CD4-positive, alpha-beta T cell (primary cell): ENCODE data around the gene KLHDC2. TPM values are rescaled to one million over a fixed set of nuclear protein-coding genes. Genes with fewer than 3 reads are reported as not detected.
"Not testable (repeated sequence)": the region's sequence is repeated elsewhere in the genome, so short reads cannot be mapped to it uniquely, and the experiment has no call there.

Experiments used
- ATAC-seq: fragments of 200-7000 bp; cut with Tn5 transposase; one replicate; pipeline ENCODE4 v1.10.0; 2022; ENCODE audit warnings: mild to moderate bottlenecking; ENCODE audit not compliant: poor library complexity
- CTCF ChIA-PET: fragments of 350-600 bp; sonication (Branson Sonifier 250); formaldehyde crosslinking; loops from one replicate; lab custom pipeline; 2021; ENCODE audit warnings: antibody characterized with exemption, inconsistent platforms; lab: Charles Lee
- POLR2A ChIA-PET: fragments of 350-600 bp; sonication (Branson Sonifier 250); formaldehyde crosslinking; loops from one replicate; lab custom pipeline; 2021; ENCODE audit warnings: antibody characterized with exemption, inconsistent platforms; lab: Charles Lee
- DNase-seq, 14 experiments: peaks; one replicate each; pipeline ENCODE4 v3.0.0-alpha.2; 2013 to 2020; ENCODE audit warnings: mixed read lengths in 2 of 14
- H3K27ac ChIP-seq, 2 donors: one replicate each; pipeline versions ENCODE4 v1.5.1 to v1.7.0; 2013; ENCODE audit warnings: low read length in 2 of 2, low read depth in 1 of 2, mild to moderate bottlenecking in 1 of 2
- H3K27me3 ChIP-seq, 2 experiments: 1 replicate in 1 of 2; 2 replicates in 1 of 2; pipeline versions ENCODE4 v1.6.1 to v1.7.0; 2013; ENCODE audit warnings: low read length in 2 of 2, control low read depth in 1 of 2, mild to moderate bottlenecking in 1 of 2, moderate library complexity in 1 of 2; ENCODE audit not compliant: insufficient read depth in 2 of 2, control insufficient read depth in 1 of 2
- H3K36me3 ChIP-seq: one replicate; pipeline ENCODE4 v1.6.1; 2013; ENCODE audit warnings: low read length, control low read depth; ENCODE audit not compliant: insufficient read depth
- H3K4me1 ChIP-seq: one replicate; pipeline ENCODE4 v1.6.1; 2013; ENCODE audit warnings: low read length, control low read depth; ENCODE audit not compliant: insufficient read depth
- H3K4me3 ChIP-seq: one replicate; pipeline ENCODE4 v1.5.1; 2013; ENCODE audit warnings: mild to moderate bottlenecking, low read length, moderate library complexity
- H3K9me3 ChIP-seq, 2 experiments: 1 replicate in 1 of 2; 2 replicates in 1 of 2; pipeline versions ENCODE4 v1.6.1 to v1.7.0; 2013; ENCODE audit warnings: low read length in 2 of 2, mild to moderate bottlenecking in 2 of 2, control low read depth in 1 of 2, moderate library complexity in 1 of 2; ENCODE audit not compliant: control insufficient read depth in 1 of 2, insufficient read depth in 1 of 2
- H3K27ac Mint-ChIP-seq: one replicate; pipeline ENCODE4 v1.8.0; 2020; ENCODE audit warnings: mixed read lengths
- H3K27me3 Mint-ChIP-seq: one replicate; pipeline ENCODE4 v1.8.0; 2021; ENCODE audit warnings: mixed read lengths
- H3K36me3 Mint-ChIP-seq: one replicate; pipeline ENCODE4 v1.8.0; 2021; ENCODE audit warnings: low read depth, mixed read lengths
- H3K4me1 Mint-ChIP-seq: one replicate; pipeline ENCODE4 v1.8.0; 2021; ENCODE audit warnings: low read depth, mixed read lengths
- H3K4me3 Mint-ChIP-seq: one replicate; pipeline ENCODE4 v1.8.0; 2020; ENCODE audit warnings: mild to moderate bottlenecking, mixed read lengths
- H3K9me3 Mint-ChIP-seq: one replicate; pipeline ENCODE4 v1.8.0; 2020; ENCODE audit warnings: mixed read lengths
- intact Hi-C, 2 experiments: fragments of 100-400 bp; cut with DNase I in 1 of 2; cut with micrococcal nuclease in 1 of 2; formaldehyde crosslinking; loops; one replicate each; pipeline versions ENCODE4 v1.15.1 to v1.9.0; 2023 to 2025; cut with DNase I, micrococcal nuclease
- total RNA-seq, 174 experiments: library from RNA in 2 of 174; stranded (reverse) in 2 of 174; gene quantifications; one replicate each; pipeline ENCODE4 v1.2.3 and lab custom pipeline; 2021 to 2026
- TF ChIP-seq, protein P1 (sequence below): fragments of 200-600 bp; IDR thresholded peaks from one replicate; pipeline ENCODE4 v1.8.0; 2022; ENCODE audit warnings: antibody characterized with exemption, mild to moderate bottlenecking

KLHDC2 gene
- total RNA-seq, 2 experiments from 2014 or later = 142 to 143 TPM

DNA sequence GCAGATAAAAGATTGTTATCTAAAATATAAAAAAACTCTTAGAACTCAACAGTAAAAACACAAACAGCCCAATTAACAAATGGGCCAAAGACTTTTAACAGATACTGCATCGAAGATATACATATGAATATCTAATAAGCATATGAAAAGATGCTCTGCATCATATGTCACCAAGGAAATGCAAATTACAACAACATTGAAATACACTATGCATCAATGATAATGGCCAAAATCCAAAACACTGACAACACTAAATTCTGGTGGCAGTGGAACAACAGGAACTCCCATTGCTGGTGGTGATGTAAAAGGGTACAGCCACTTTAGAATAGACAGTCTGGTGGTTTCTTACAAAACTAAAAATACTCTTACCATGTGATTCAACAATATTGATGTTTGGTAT is 40.8 kb downstream of the KLHDC2 start:
- H3K27ac ChIP-seq = no peak overlapping the region
- no peak overlapping the region for H3K4me3 Mint-ChIP-seq
- TF ChIP-seq, protein P1, sequence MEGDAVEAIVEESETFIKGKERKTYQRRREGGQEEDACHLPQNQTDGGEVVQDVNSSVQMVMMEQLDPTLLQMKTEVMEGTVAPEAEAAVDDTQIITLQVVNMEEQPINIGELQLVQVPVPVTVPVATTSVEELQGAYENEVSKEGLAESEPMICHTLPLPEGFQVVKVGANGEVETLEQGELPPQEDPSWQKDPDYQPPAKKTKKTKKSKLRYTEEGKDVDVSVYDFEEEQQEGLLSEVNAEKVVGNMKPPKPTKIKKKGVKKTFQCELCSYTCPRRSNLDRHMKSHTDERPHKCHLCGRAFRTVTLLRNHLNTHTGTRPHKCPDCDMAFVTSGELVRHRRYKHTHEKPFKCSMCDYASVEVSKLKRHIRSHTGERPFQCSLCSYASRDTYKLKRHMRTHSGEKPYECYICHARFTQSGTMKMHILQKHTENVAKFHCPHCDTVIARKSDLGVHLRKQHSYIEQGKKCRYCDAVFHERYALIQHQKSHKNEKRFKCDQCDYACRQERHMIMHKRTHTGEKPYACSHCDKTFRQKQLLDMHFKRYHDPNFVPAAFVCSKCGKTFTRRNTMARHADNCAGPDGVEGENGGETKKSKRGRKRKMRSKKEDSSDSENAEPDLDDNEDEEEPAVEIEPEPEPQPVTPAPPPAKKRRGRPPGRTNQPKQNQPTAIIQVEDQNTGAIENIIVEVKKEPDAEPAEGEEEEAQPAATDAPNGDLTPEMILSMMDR = no peak
- intact Hi-C loops = no loop called here
- ChIA-PET POLR2A (no interaction called here), CTCF (no interaction called here)
- H3K27me3 Mint-ChIP-seq = no peaks in the 10 kb centered on the region
- H3K27me3 ChIP-seq = no peaks in the 10 kb centered on the region
- peaks cover 7% of the 10 kb centered on the region for H3K4me1 Mint-ChIP-seq
- DNase-seq (no peak), ATAC-seq (no peak)
- no peak overlapping the region for H3K4me3 ChIP-seq
- no peaks in the 10 kb centered on the region for H3K9me3 Mint-ChIP-seq
- no peaks in the 10 kb centered on the region for H3K9me3 ChIP-seq
- H3K36me3 ChIP-seq = peaks cover 70% of the 10 kb centered on the region
- no peaks in the 10 kb centered on the region for H3K4me1 ChIP-seq
- peaks cover 82% of the 10 kb centered on the region for H3K36me3 Mint-ChIP-seq
- peak overlapping the region; percentile 56 for H3K27ac Mint-ChIP-seq

DNA sequence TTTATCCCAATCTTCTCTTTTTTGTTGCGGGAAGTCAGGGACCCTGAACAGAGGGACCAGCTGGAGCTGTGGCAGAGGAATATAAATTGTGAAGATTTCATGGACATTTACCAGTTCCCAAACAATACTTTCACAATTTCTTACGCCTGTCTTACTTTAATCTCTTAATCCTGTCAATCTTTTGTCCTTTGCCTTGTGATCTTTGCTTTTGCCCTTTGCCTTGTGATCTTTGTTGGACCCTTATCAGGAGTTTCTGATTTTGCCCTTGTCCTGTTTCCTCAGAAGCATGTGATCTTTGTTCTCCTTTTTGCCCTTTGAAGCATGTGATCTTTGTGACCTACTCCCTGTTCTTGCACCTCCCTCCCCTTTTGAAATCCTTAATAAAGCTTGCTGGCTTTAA is 48.2 kb downstream of the KLHDC2 start:
- H3K9me3 Mint-ChIP-seq, H3K4me3 Mint-ChIP-seq, H3K27me3 ChIP-seq, ATAC-seq, H3K4me3 ChIP-seq, H3K27ac Mint-ChIP-seq, POLR2A ChIA-PET, H3K4me1 Mint-ChIP-seq, H3K4me1 ChIP-seq, intact Hi-C loops, DNase-seq, H3K27me3 Mint-ChIP-seq, H3K9me3 ChIP-seq, H3K27ac ChIP-seq: not testable (repeated sequence)
- peaks cover 94% of the 10 kb centered on the region for H3K36me3 Mint-ChIP-seq
- H3K36me3 ChIP-seq = peaks cover 79% of the 10 kb centered on the region
- CTCF ChIA-PET = interaction anchor here (1.6 kb wide), 1 partner anchor 13 kb away, joined by 3 read pairs; no protein-coding TSS in a partner anchor

DNA sequence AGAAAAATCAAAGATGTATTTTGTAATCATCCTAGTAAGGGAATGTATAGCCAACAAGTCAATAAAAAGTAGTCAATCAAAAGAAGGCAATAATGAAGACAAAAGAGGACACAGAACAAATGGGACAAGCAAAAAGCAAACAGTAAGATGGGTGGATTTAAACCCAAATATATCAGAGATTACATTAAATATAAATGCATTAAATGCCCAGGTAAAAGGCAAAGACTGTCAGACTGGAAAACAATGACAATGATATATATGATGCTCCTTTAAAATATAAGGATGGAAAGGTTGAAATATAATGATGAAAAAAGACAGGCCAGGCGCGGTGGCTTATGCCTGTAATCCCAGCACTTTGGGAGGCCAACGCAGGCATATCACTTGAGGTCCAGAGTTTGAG is 48.9 kb downstream of the KLHDC2 start:
- H3K9me3 Mint-ChIP-seq = peaks cover 5% of the 10 kb centered on the region
- H3K36me3 Mint-ChIP-seq = peaks cover 86% of the 10 kb centered on the region
- CTCF ChIA-PET = no interaction called here
- Histone ChIP-seq H3K27me3 (no peaks in the 10 kb centered on the region), H3K27ac (no peak overlapping the region), H3K4me1 (no peaks in the 10 kb centered on the region), H3K4me3 (no peak overlapping the region), H3K36me3 (peaks cover 72% of the 10 kb centered on the region), H3K9me3 (peaks cover 3 to 5% of the 10 kb centered on the region in 2 experiments)
- ATAC-seq (no peak), DNase-seq (no peak)
- H3K27ac Mint-ChIP-seq = no peak overlapping the region
- TF ChIP-seq, protein P1 = no peak
- POLR2A ChIA-PET = interaction anchor here (0.9 to 1.6 kb wide), 2 partner anchors 11 to 48 kb away, joined by 3 read pairs; no protein-coding TSS in a partner anchor
- H3K4me3 Mint-ChIP-seq = no peak overlapping the region
- no peaks in the 10 kb centered on the region for H3K27me3 Mint-ChIP-seq
- no peaks in the 10 kb centered on the region for H3K4me1 Mint-ChIP-seq
- intact Hi-C loops = no loop called here

DNA sequence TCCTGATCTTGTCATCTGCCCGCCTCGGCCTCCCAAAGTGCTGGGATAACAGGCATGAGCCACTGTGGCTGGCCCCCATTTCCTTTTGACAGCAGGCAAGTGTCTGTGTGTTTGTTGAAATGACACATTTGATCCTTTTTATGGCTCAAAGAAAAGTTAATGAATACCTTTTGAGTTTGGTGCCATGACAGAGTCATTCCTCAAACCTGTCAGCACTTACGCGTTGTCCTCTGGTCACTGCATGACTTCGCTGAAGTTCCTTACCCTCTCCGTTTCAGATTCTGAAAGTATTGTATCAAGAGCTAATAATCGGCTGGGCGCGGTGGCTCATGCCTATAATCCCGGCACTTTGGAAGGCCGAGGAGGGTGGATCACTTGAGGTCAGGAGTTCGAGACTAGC is 52.2 kb downstream of the KLHDC2 start:
- POLR2A ChIA-PET = interaction anchor here (1.0 kb wide), 1 partner anchor 29 kb away, joined by 3 read pairs; no protein-coding TSS in a partner anchor
- Histone ChIP-seq H3K9me3 (peaks cover 3 to 5% of the 10 kb centered on the region in 2 experiments), H3K4me3 (no peak overlapping the region), H3K36me3 (peaks cover 65% of the 10 kb centered on the region), H3K4me1 (no peaks in the 10 kb centered on the region), H3K27me3 (no peaks in the 10 kb centered on the region), H3K27ac (no peak overlapping the region)
- H3K9me3 Mint-ChIP-seq = peaks cover 5% of the 10 kb centered on the region
- CTCF ChIA-PET = no interaction called here
- H3K27ac Mint-ChIP-seq = no peak overlapping the region
- H3K4me1 Mint-ChIP-seq = no peaks in the 10 kb centered on the region
- ATAC-seq (no peak), DNase-seq (no peak)
- no peaks in the 10 kb centered on the region for H3K27me3 Mint-ChIP-seq
- H3K36me3 Mint-ChIP-seq = peaks cover 76% of the 10 kb centered on the region
- TF ChIP-seq, protein P1 = no peak
- intact Hi-C loops = no loop called here
- H3K4me3 Mint-ChIP-seq = no peak overlapping the region
